Urothelium cell line (cell line): ENCODE results near the gene ADAMTS1.
"Not testable (repeated sequence)": the region's sequence is repeated elsewhere in the genome, so short reads cannot be mapped to it uniquely, and the experiment has no call there.

Source experiments
- DNase-seq: peaks from one replicate; pipeline ENCODE4 v3.0.0; 2011; ENCODE audit warnings: low spot score, mixed read lengths
- FAIRE-seq: peaks from 2 replicates; lab custom pipeline; 2011; peaks lifted over from hg19 to GRCh38; lab: Jason Lieb, UNC

ADAMTS1 gene

GRCh38 chr21:26845066-26845758, at the start of gene ADAMTS1:
TSS of gene ADAMTS1 (minus strand) at chr21:26845409. CDS start at chr21:26844954, 455 bp downstream.
- no peak for DNase-seq
- FAIRE-seq, result no peak

GRCh38 chr21:26892151-26892550, 46.9 kb upstream of the ADAMTS1 start:
- no peak for FAIRE-seq

GRCh38 chr21:26888931-26889330, 43.7 kb upstream of the ADAMTS1 start:
- DNase-seq (no peak), FAIRE-seq (no peak)

More at GRCh38 chr21:26892151-26892550, 46.9 kb upstream of the ADAMTS1 start:
- DNase-seq, result no peak

DNA sequence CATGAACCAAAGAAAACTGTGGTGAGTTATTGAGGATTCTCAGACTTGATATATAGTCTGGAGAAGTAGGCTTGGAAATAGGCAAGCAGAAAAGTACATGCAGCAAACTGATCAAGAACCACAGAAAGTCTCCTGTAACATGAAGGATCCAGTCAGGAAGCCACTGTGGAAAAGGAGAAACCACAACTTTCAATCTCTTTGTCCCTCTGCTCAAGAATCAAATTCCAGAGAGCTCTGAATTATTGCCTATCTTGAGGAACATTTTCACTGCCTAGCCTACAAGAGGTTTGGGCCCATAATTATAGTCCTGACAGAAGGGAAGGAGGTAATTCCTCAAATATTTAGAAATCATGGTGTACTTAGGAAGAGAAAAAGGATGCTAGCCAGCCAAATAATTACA, 43.0 kb upstream of the ADAMTS1 start:
- FAIRE-seq (no peak), DNase-seq (no peak)

GRCh38 chr21:26887251-26887650, 42.0 kb upstream of the ADAMTS1 start:
- DNase-seq (no peak), FAIRE-seq (no peak)

DNA sequence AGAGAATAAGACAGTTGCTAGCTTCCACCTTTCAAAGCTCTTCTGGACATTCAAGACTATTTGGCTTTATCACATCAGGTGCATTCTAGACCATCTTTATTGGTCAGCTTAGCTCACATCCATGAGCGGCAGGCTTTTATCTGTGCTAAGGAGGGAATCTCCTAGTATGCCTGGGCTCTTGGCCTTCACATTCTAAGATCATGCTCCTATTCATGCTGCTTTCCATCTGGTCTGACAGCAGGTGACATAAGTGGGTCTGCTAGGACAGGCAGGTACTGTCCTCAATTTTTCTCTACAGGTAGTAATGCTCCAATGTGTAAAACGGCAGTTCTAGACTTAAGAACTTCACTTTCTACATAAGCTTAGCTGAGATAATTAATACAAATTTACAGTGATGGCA, 39.2 kb upstream of the ADAMTS1 start:
- FAIRE-seq (no peak), DNase-seq (no peak)

GRCh38 chr21:26883768-26884167, 38.6 kb upstream of the ADAMTS1 start:
- FAIRE-seq (no peak), DNase-seq (no peak)

DNA sequence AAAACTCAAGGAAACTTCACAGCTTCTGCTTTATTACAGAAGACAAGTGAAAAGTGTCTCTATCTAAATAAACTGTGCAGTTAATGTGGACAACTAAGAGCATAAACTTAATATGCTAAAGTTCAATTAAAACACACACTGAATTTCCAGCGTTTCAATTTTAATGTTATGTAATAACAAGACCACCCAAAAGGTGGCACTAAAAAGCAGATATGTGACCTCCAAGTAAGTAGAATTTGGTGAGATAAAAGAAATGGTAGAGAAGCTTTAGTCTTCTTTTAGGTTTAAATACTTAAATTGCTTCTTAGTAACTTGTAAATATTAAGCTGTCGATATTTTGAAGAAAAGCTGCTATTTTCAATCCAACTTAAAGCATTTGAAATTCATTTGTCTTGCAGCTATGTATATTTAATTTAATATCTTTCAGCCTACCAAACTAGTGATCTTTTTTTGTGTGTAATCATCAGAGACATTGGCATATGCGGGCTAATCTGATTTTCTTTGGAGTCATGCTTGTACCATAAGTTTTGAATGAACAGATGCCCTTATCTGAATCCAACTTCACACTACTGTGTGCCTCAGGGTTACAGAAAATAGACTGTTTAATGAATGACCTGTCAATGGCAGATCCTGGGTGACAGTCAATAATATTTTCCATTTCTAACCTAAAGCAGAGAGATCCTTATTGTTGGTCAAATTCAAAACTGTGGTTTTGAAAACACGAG, 36.5 kb upstream of the ADAMTS1 start:
- FAIRE-seq, result no peak
- DNase-seq, result peak; percentile 42

DNA sequence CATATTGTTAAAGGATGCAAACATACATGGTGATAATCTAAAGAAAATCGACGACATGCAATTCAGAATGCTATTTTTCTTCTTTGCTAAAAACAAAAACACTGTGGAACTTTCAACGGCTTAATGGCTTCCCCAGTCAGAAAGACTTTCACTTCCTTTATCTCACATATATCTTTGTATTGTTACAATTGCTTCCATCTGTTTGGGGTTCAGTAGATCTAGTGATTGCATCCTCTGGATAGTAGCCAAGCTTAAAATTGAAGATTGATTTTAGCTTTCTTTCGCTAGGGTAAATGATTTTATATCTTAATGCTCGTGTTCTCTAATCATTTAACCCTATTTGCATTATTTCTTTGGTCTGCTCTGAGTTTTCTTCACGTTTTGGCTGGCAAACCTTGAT, 31.8 kb upstream of the ADAMTS1 start:
- DNase-seq, result no peak
- FAIRE-seq, result no peak

DNA sequence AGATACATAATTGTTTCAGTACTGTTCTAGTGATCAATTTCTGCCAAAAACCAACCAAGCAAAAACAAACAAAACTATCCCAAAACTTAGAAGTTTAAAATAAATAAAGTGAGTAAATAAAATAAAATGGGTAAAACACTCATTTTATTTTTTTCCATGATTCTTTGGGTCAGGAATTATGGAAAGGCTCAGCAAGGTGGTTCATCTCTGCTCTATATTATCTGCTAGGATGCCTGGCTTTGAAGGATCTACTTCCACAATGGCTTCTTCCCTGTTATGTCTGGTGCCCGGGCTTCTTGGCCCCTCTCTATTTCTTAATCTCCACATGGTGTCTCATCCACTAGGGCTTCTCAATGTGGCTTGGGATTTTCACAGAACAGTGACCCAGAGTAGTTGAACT, 29.1 kb upstream of the ADAMTS1 start:
- FAIRE-seq, result no peak
- DNase-seq, result no peak

DNA sequence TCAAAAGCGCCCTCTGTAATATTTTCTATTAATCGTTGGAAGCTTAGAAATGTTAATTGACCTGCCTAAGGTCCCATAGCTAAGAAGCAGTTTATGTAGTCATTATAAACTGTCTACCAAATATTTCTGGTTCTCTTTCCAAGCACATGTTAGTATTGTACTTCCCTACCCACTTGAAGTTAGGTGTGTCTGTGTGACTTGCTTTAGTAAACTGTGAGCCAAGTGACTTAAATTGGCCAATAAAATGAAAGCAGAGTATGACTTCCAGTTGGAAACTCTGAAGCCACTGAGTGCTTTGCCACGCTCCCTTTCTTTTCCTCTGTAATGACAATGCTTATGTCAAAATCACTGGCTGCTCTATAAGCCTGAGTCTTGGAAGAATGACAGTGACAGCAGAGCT, 20.6 kb upstream of the ADAMTS1 start:
- DNase-seq, result no peak
- no peak for FAIRE-seq

- DNase-seq, FAIRE-seq: not testable (repeated sequence)
Measured at GRCh38 chr21:26856871-26857350, 11.7 kb upstream of the ADAMTS1 start.

DNA sequence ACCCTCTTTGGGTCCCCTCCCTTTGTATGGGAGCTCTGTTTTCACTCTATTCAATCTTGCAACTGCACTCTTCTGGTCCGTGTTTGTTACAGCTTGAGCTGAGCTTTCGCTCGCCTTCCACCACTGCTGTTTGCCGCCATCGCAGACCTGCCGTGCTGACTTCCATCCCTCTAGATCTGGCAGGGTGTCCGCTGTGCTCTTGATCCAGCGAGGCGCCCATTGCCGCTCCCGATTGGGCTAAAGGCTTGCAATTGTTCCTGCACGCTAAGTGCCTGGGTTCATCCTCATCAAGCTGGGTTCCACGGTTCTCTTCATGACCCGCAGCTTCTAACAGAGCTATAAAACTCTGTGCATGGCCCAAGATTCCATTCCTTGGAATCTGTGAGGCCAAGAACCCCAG, 9.5 kb upstream of the ADAMTS1 start:
- DNase-seq, FAIRE-seq: not testable (repeated sequence)

DNA sequence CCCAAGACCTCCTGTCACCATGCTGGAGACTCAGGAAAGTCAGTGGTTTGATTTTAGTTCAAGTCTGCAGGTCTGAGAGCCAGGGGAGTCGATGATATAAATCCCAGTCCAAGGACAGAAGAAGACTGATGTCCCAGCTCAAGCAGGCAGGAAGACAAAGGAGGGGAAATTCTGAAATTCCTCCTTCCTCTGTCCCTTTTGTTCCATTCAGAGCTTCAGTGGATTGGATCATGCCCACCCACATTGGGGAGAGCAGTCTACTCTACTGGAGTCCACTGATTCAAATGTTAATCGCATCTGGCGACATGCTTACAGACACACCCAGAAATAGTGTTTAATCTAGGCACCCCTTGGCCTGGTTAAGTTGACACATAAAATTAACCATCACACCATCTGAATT, 7.2 kb upstream of the ADAMTS1 start:
- FAIRE-seq, result no peak
- DNase-seq, result no peak

GRCh38 chr21:26851109-26851944, 6.1 kb upstream of the ADAMTS1 start:
- DNase-seq (no peak), FAIRE-seq (no peak)

DNA sequence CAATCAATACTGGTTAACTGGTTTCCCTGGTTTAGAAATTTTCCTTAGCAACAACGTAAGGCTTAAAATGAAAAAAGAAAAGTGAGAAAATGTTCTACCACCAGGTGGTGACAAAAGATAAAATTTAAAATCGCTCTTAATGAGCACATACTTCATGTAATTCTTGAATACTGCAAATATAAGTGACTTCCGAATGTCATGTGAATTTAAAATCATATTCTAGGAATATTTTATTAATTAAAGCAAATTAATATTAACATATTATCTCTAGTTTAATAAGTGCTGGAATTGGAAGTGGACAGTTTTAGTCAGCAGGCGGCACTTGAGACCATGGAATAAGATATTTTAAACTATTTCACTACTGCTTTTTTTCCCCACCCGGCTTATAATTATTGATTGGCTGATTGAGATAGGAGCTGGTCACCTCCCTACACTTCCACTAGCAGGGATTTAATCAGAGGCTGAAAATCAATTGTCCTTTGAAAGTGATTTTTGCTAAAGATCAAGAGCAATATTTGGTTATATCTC, 5.0 kb upstream of the ADAMTS1 start:
- FAIRE-seq, result no peak
- no peak for DNase-seq

- DNase-seq, result no peak
- FAIRE-seq, result no peak
Measured at GRCh38 chr21:26849428-26850115, 4.4 kb upstream of the ADAMTS1 start.

DNA sequence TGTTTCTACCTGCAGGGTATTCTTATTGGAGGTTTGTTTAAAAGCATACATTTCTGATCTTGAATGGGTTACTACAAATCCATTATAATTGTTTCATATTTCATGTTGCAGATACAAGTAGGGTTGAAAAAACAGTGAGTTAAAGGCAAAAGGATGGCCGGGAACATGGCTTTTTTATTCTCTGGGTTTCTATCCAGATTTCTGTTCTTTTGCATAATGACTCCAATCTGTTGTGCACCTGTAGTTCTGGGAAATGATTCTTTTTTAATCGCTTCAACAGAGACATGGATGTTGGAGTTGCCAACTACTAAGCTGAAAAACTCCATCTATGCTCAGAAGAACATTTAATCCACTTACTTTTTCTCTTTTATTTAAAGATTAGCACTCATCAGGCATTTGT, 2.7 kb upstream of the ADAMTS1 start:
- DNase-seq (no peak), FAIRE-seq (no peak)

GRCh38 chr21:26847002-26847401, 1.8 kb upstream of the ADAMTS1 start:
- FAIRE-seq, result no peak
- no peak for DNase-seq
